Lower leg skin (tissue), 4 donors: Measurements from ENCODE around the gene TANGO6. TPM values are rescaled to one million over a fixed set of nuclear protein-coding genes. Genes with fewer than 3 reads are reported as not detected.

ENCODE experiments used
- DNase-seq, 2 donors: peaks; one replicate each; pipeline ENCODE4 v3.0.0-alpha.2; 2019; ENCODE audit warnings: low spot score in 2 of 2
- H3K4me3 ChIP-seq: fragments of 200-600 bp; sonication (generic); 2 replicates; pipeline ENCODE4 v1.5.1; 2017; ENCODE audit warnings: mild to moderate bottlenecking, low read depth; ENCODE audit not compliant: poor library complexity, severe bottlenecking
- POLR2A ChIP-seq, 2 donors: fragments of 450-650 bp; IDR thresholded peaks; one replicate each; pipeline ENCODE4 v1.6.1; 2016 to 2017; ENCODE audit warnings: antibody characterized with exemption in 2 of 2, mild to moderate bottlenecking in 1 of 2, moderate library complexity in 1 of 2
- WGBS, 2 donors: methylation state at CpG; one replicate each; pipeline ENCODE4 v1.1.5; 2018; 5-methylcytosine and 5-hydroxymethylcytosine counted together
- intact Hi-C: fragments of 100-400 bp; cut with DNase I; formaldehyde crosslinking; loops from one replicate; pipeline ENCODE4 v1.15.0; 2023; ENCODE audit warnings: low total_unique reads
- total RNA-seq, 4 donors: library from RNA; depleted of rRNA; stranded (reverse); fragments of >200 nt; gene quantifications; one replicate each; pipeline ENCODE4 v1.1.0, GENCODE V29; 2016
- TF ChIP-seq, protein P1 (sequence below), 3 donors: fragments of 450-650 bp; IDR thresholded peaks; one replicate each; pipeline ENCODE4 v1.5.1; 2016; ENCODE audit warnings: antibody characterized with exemption in 3 of 3, mild to moderate bottlenecking in 3 of 3, moderate library complexity in 2 of 3

The TANGO6 gene
- total RNA-seq, 4 donors from 2014 or later: 7.9 to 17.0 (median 8.6) TPM

DNA sequence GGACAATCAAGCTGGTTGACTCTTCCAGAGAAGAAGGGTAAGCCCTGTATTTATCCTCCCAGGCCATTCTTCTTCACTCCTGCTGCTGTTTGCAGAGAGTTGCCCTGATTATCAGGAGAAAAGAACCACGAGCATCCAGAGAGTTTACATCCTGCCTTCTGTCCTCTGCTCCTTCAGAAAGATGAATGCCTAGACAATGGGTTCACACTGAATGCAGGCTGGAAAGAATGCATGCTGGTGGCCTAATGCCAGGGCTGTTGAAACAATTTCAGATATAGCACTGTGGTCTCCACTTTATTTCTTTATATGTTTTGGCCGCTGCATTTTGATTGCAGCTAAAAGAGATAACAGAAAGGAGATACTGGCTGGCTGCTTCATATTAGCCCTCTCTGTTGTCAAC is 241.0 kb downstream of the TANGO6 start:
- no peak overlapping the region for H3K4me3 ChIP-seq
- 70 to 87% methylated on average over 2 of the region's 2 CpGs for WGBS, 2 donors
- no peak for DNase-seq
- intact Hi-C loops: no loop called here
- TF ChIP-seq POLR2A (IDR thresholded peaks at IDR 0.05): no peak

DNA sequence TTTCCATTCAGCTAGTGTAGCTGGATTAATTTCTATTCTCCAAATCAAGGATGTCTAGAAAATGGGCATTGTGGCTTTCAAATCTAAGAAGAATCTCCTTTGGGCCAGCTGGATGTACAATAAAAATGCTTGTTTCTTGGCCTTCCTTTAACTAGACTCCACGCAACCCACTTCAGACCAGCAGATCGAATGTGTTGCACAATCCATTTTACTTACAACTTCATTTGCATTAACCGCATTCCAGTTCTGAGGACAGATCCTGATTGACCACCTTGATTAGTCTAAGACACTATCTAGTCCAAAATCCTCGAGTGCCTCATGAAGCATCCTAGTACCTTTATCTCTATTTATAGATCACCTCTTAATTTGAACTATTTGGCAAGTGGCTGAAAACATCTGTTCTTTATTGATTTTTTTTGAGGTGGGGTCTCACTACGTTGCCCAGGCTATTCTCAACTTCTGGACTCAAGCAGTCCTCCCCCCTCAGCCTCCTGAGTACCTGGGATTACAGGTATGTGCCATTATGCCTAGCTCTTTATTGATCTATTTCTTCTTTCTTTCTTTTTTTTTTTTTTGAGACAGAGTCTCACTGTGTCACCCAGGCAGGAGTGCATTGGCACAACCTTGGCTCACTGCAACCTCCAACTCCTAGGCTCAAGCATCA is 241.8 kb downstream of the TANGO6 start:
- TF ChIP-seq, protein P1, sequence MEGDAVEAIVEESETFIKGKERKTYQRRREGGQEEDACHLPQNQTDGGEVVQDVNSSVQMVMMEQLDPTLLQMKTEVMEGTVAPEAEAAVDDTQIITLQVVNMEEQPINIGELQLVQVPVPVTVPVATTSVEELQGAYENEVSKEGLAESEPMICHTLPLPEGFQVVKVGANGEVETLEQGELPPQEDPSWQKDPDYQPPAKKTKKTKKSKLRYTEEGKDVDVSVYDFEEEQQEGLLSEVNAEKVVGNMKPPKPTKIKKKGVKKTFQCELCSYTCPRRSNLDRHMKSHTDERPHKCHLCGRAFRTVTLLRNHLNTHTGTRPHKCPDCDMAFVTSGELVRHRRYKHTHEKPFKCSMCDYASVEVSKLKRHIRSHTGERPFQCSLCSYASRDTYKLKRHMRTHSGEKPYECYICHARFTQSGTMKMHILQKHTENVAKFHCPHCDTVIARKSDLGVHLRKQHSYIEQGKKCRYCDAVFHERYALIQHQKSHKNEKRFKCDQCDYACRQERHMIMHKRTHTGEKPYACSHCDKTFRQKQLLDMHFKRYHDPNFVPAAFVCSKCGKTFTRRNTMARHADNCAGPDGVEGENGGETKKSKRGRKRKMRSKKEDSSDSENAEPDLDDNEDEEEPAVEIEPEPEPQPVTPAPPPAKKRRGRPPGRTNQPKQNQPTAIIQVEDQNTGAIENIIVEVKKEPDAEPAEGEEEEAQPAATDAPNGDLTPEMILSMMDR (IDR thresholded peaks at IDR 0.05): no peak
- no peak for TF ChIP-seq POLR2A (IDR thresholded peaks at IDR 0.05)
- WGBS, 2 donors: 81 to 83% methylated on average over 5 of the region's 5 CpGs
- intact Hi-C loops: no loop called here
- DNase-seq: no peak
- no peak overlapping the region for H3K4me3 ChIP-seq

DNA sequence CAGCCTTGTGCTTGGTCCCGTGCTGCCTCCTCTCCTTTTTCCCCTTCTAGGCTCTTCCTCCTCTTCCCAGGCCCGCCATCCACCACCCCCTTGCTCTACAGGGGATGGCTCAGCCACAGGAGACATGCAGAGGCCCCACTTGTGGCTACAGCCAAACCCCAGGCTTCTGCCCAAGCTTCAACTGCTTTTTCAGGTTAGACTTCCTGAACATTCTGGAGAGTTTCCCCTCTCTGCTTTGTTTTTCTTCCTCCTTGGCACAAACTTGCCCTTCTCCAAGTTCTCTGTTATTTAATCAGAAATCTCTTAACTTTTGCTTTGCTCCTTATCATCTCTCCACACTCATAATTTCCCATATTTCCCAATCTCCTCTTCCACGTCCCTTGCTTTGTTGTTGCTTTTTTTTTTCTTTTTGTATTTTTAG is 243.8 kb downstream of the TANGO6 start:
- intact Hi-C loops: no loop called here
- no peak for TF ChIP-seq POLR2A (IDR thresholded peaks at IDR 0.05)
- TF ChIP-seq, protein P1 (IDR thresholded peaks at IDR 0.05): no peak
- 69 to 78% methylated on average over 3 of the region's 3 CpGs for WGBS, 2 donors
- DNase-seq: no peak
- no peak overlapping the region for H3K4me3 ChIP-seq

DNA sequence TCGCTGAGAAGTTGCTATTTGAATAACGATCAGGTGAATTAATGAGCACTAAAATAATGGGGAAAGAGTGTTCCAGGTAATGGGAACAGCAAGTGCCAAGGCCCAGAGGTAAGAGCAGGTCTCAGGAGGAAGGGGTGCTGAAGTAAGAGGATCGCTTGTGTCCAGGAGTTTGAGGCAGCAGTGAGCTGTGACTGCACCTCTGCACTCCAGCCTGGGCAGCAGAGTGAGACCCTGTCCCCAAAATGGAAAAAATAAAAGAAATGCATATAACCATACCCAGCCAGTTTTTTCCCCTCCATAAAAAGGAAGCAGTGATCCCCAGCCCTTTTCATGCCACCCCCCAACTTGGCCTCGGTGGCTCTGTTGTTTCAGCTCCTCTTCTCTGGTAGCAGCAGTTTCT is 245.4 kb downstream of the TANGO6 start:
- WGBS, 2 donors: 56 to 61% methylated on average over 4 of the region's 4 CpGs
- DNase-seq: no peak
- TF ChIP-seq, protein P1 (IDR thresholded peaks at IDR 0.05): no peak
- TF ChIP-seq POLR2A (IDR thresholded peaks at IDR 0.05): no peak
- no peak overlapping the region for H3K4me3 ChIP-seq
- intact Hi-C loops: no loop called here

DNA sequence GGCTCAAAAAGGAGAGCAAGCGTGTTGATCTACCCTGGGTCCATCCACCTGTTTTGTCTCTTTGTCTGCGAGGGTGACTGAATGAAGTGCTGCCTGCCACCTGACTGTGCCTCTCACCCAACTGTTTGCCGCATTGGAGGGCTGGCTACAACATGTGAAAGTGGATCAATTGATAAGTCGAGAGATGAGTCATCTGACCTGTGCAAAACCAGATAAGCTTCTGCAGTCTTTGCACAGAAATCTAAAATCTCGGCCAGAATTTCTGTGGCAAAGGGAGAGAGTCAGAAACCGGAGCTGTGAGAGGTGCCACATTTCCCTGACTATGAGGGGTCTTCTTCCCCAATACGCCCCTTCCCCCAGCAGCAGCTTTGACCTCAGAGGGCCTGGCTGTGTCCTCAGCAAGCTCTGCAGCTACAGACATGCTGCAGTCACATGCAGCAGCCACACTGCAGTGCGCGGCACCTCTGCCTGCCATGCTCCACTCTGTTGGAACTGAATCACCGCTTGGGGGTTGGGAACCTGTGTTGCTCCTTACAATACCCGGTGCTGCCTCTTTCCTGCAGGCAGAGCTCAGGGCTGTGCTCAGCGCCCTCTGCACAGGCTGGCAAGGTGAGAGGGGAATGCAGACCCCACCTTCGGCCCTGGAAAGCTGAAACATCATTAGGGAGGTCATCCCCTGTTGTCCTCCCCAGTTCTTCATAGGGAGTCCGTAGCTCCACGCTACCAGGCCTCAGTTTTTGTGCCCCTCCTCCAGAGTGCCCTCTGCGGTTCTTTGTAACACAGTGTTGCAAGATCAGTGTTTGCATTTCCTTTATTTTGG is 246.0 kb downstream of the TANGO6 start:
- WGBS, 2 donors: 23 to 28% methylated on average over 16 of the region's 16 CpGs
- TF ChIP-seq, protein P1 (IDR thresholded peaks at IDR 0.05): no peak
- no peak for TF ChIP-seq POLR2A (IDR thresholded peaks at IDR 0.05)
- intact Hi-C loops: no loop called here
- H3K4me3 ChIP-seq: no peak overlapping the region
- DNase-seq: no peak

DNA sequence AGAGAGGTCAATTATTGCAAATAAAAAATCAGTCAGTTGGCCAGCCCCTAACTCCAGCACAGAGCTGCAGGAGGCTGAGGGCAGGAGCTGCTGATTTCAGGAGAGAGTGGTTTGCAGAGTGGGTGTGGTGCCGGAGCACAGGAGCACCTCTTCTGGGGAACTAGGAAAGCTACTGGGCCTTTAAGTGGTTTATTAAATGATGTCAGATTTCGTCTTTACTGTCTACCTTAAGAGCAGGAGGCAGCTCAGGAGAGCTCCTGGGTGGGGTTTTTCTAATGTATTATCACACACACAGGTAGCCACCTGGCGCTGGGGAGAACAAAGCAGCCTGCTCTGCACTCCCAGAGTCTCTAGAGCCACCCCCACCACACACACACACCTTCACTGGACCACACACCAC is 250.6 kb downstream of the TANGO6 start:
- intact Hi-C loops: no loop called here

More for the DNA sequence above, 250.6 kb downstream of the TANGO6 start:
- H3K4me3 ChIP-seq: no peak overlapping the region
- DNase-seq: no peak
- WGBS, 2 donors: 50 to 52% methylated on average over 3 of the region's 3 CpGs
- no peak for TF ChIP-seq POLR2A (IDR thresholded peaks at IDR 0.05)
- TF ChIP-seq, protein P1 (IDR thresholded peaks at IDR 0.05): no peak
